ENCODE results near the gene NFIC.

The NFIC gene

GRCh38 chr19:3474614-3475013, 108.2 kb downstream of the NFIC start:
- Histone ChIP-seq H3K4me3 (ENCODE audit: low read length) (no peak overlapping the region), H3K27me3 (ENCODE audit: control insufficient read depth, insufficient read depth, low read length) (peaks cover 15% of the 10 kb centered on the region), H3K36me3 (ENCODE audit: insufficient read depth, low read length) (no peaks in the 10 kb centered on the region)

GRCh38 chr19:3475449-3475848, 109.1 kb downstream of the NFIC start:
- Histone ChIP-seq H3K27me3 (ENCODE audit: control insufficient read depth, insufficient read depth, low read length) (peaks cover 16% of the 10 kb centered on the region), H3K36me3 (ENCODE audit: insufficient read depth, low read length) (no peaks in the 10 kb centered on the region), H3K4me3 (ENCODE audit: low read length) (no peak overlapping the region), H3K9me3 (replicated peaks; ENCODE audit: low read length) (no peaks in the 10 kb centered on the region), H3K4me2 (ENCODE audit: low read length) (no peak overlapping the region), H3K4me1 (ENCODE audit: control insufficient read depth, insufficient read depth, low read length) (peaks cover 4% of the 10 kb centered on the region), H3K9ac (ENCODE audit: low read depth, low read length) (no peak overlapping the region)

More at GRCh38 chr19:3474614-3475013, 108.2 kb downstream of the NFIC start:
- peaks cover 4% of the 10 kb centered on the region for H3K4me1 ChIP-seq (ENCODE audit: control insufficient read depth, insufficient read depth, low read length)
- no peak overlapping the region for H3K9ac ChIP-seq (ENCODE audit: low read depth, low read length)
- no peak overlapping the region for H3K4me2 ChIP-seq (ENCODE audit: low read length)
- no peaks in the 10 kb centered on the region for H3K9me3 ChIP-seq (replicated peaks; ENCODE audit: low read length)

GRCh38 chr19:3476830-3477229, 110.4 kb downstream of the NFIC start:
- Histone ChIP-seq H3K9ac (ENCODE audit: low read depth, low read length) (no peak overlapping the region), H3K4me3 (ENCODE audit: low read length) (no peak overlapping the region), H3K4me1 (ENCODE audit: control insufficient read depth, insufficient read depth, low read length) (peaks cover 4% of the 10 kb centered on the region), H3K4me2 (ENCODE audit: low read length) (no peak overlapping the region), H3K27me3 (ENCODE audit: control insufficient read depth, insufficient read depth, low read length) (peaks cover 30% of the 10 kb centered on the region), H3K36me3 (ENCODE audit: insufficient read depth, low read length) (no peaks in the 10 kb centered on the region), H3K9me3 (replicated peaks; ENCODE audit: low read length) (no peaks in the 10 kb centered on the region)

- no peaks in the 10 kb centered on the region for H3K9me3 ChIP-seq (replicated peaks; ENCODE audit: low read length)
- no peaks in the 10 kb centered on the region for H3K36me3 ChIP-seq (ENCODE audit: insufficient read depth, low read length)
- no peak overlapping the region for H3K4me3 ChIP-seq (ENCODE audit: low read length)
- no peak overlapping the region for H3K9ac ChIP-seq (ENCODE audit: low read depth, low read length)
- no peak overlapping the region for H3K4me2 ChIP-seq (ENCODE audit: low read length)
- peaks cover 37% of the 10 kb centered on the region for H3K27me3 ChIP-seq (ENCODE audit: control insufficient read depth, insufficient read depth, low read length)
- no peaks in the 10 kb centered on the region for H3K4me1 ChIP-seq (ENCODE audit: control insufficient read depth, insufficient read depth, low read length)
These were observed 111.1 kb downstream of the NFIC start for GRCh38 chr19:3477506-3477905.

- Histone ChIP-seq H3K4me3 (ENCODE audit: low read length) (no peak overlapping the region), H3K9me3 (replicated peaks; ENCODE audit: low read length) (no peaks in the 10 kb centered on the region), H3K27me3 (ENCODE audit: control insufficient read depth, insufficient read depth, low read length) (peaks cover 39% of the 10 kb centered on the region)
These were observed 111.6 kb downstream of the NFIC start for GRCh38 chr19:3477951-3478350.

GRCh38 chr19:3478409-3479176, 112.2 kb downstream of the NFIC start:
- no peaks in the 10 kb centered on the region for H3K36me3 ChIP-seq (ENCODE audit: insufficient read depth, low read length)
- H3K27me3 ChIP-seq (ENCODE audit: control insufficient read depth, insufficient read depth, low read length) = peaks cover 44% of the 10 kb centered on the region
- no peaks in the 10 kb centered on the region for H3K4me1 ChIP-seq (ENCODE audit: control insufficient read depth, insufficient read depth, low read length)
- no peak overlapping the region for H3K9ac ChIP-seq (ENCODE audit: low read depth, low read length)
- no peak overlapping the region for H3K4me3 ChIP-seq (ENCODE audit: low read length)
- H3K9me3 ChIP-seq (replicated peaks; ENCODE audit: low read length) = no peaks in the 10 kb centered on the region
- no peak overlapping the region for H3K4me2 ChIP-seq (ENCODE audit: low read length)

More at GRCh38 chr19:3477951-3478350, 111.6 kb downstream of the NFIC start:
- Histone ChIP-seq H3K9ac (ENCODE audit: low read depth, low read length) (no peak overlapping the region), H3K36me3 (ENCODE audit: insufficient read depth, low read length) (no peaks in the 10 kb centered on the region), H3K4me1 (ENCODE audit: control insufficient read depth, insufficient read depth, low read length) (no peaks in the 10 kb centered on the region), H3K4me2 (ENCODE audit: low read length) (no peak overlapping the region)

- Histone ChIP-seq H3K36me3 (ENCODE audit: insufficient read depth, low read length) (no peaks in the 10 kb centered on the region), H3K4me1 (ENCODE audit: control insufficient read depth, insufficient read depth, low read length) (no peaks in the 10 kb centered on the region), H3K27me3 (ENCODE audit: control insufficient read depth, insufficient read depth, low read length) (peaks cover 45% of the 10 kb centered on the region), H3K9ac (ENCODE audit: low read depth, low read length) (no peak overlapping the region), H3K4me2 (ENCODE audit: low read length) (no peak overlapping the region), H3K4me3 (ENCODE audit: low read length) (no peak overlapping the region), H3K9me3 (replicated peaks; ENCODE audit: low read length) (no peaks in the 10 kb centered on the region)
These were observed 112.9 kb downstream of the NFIC start for GRCh38 chr19:3479177-3479833.

- H3K27me3 ChIP-seq (ENCODE audit: control insufficient read depth, insufficient read depth, low read length) = peaks cover 45% of the 10 kb centered on the region
- H3K4me2 ChIP-seq (ENCODE audit: low read length) = no peak overlapping the region
- no peaks in the 10 kb centered on the region for H3K36me3 ChIP-seq (ENCODE audit: insufficient read depth, low read length)
- H3K4me3 ChIP-seq (ENCODE audit: low read length) = no peak overlapping the region
- no peaks in the 10 kb centered on the region for H3K9me3 ChIP-seq (replicated peaks; ENCODE audit: low read length)
- no peak overlapping the region for H3K9ac ChIP-seq (ENCODE audit: low read depth, low read length)
- no peaks in the 10 kb centered on the region for H3K4me1 ChIP-seq (ENCODE audit: control insufficient read depth, insufficient read depth, low read length)
These were observed 113.4 kb downstream of the NFIC start for GRCh38 chr19:3479834-3480215.

GRCh38 chr19:3480383-3481091, 114.2 kb downstream of the NFIC start, which contains the start of gene SMIM24:
Gene SMIM24, minus strand, starts transcription at chr19:3480525. Its CDS starts 62 bp downstream, at chr19:3480463.
- H3K4me1 ChIP-seq (ENCODE audit: control insufficient read depth, insufficient read depth, low read length) = no peaks in the 10 kb centered on the region
- no peak within 1 kb of the TSS for H3K4me3 ChIP-seq (ENCODE audit: low read length)
- H3K36me3 ChIP-seq (ENCODE audit: insufficient read depth, low read length) = no peaks in the 10 kb centered on the region
- H3K4me2 ChIP-seq (ENCODE audit: low read length) = no peak within 1 kb of the TSS
- no peak within 1 kb of the TSS for H3K9ac ChIP-seq (ENCODE audit: low read depth, low read length)
- H3K9me3 ChIP-seq (replicated peaks; ENCODE audit: low read length) = no peaks in the 10 kb centered on the region
- H3K27me3 ChIP-seq (ENCODE audit: control insufficient read depth, insufficient read depth, low read length) = peaks cover 42% of the 10 kb centered on the region

GRCh38 chr19:3481241-3482090, 115.1 kb downstream of the NFIC start:
- Histone ChIP-seq H3K9me3 (replicated peaks; ENCODE audit: low read length) (no peaks in the 10 kb centered on the region), H3K9ac (ENCODE audit: low read depth, low read length) (no peak overlapping the region), H3K4me2 (ENCODE audit: low read length) (no peak overlapping the region), H3K36me3 (ENCODE audit: insufficient read depth, low read length) (no peaks in the 10 kb centered on the region), H3K4me3 (ENCODE audit: low read length) (no peak overlapping the region), H3K4me1 (ENCODE audit: control insufficient read depth, insufficient read depth, low read length) (no peaks in the 10 kb centered on the region), H3K27me3 (ENCODE audit: control insufficient read depth, insufficient read depth, low read length) (peaks cover 42% of the 10 kb centered on the region)
